BJ (cell line): Measurements from ENCODE around the gene IKBIP. TPM values are rescaled to one million over a fixed set of nuclear protein-coding genes. Genes with fewer than 3 reads are reported as not detected.
A peak's percentile ranks its signal among the peaks of the same experiment; 100 is the strongest.

ENCODE experiments used
- CTCF ChIA-PET: fragments of 350-600 bp; formaldehyde crosslinking; extraction: SDS; loops from one replicate; lab custom pipeline; 2021; ENCODE audit warnings: antibody characterized with exemption, inconsistent platforms; lab: Yijun Ruan, JAX
- POLR2A ChIA-PET: fragments of 300-600 bp; sonication (Branson Sonifier 250); formaldehyde crosslinking; extraction: SDS; loops from one replicate; lab custom pipeline; 2021; ENCODE audit warnings: antibody characterized with exemption; lab: Charles Lee
- DNase-seq: peaks from one replicate; pipeline ENCODE4 v3.0.0-alpha.2; 2011; ENCODE audit warnings: low read depth
- H3K27me3 ChIP-seq: 2 replicates; pipeline ENCODE4 v1.6.0; 2011; ENCODE audit warnings: low read length; ENCODE audit not compliant: control insufficient read depth, insufficient read depth
- H3K36me3 ChIP-seq: 2 replicates; pipeline ENCODE4 v1.5.1; 2011; ENCODE audit warnings: low read length; ENCODE audit not compliant: control insufficient read depth, insufficient read depth
- H3K4me3 ChIP-seq: 2 replicates; pipeline ENCODE4 v1.5.1; 2011; ENCODE audit warnings: low read depth, mild to moderate bottlenecking, control low read depth, low read length
- polyA minus RNA-seq: library from RNA; depleted of rRNA, polyadenylated mRNA; stranded (reverse); fragments of >200 nt; gene quantifications from 2 replicates; pipeline ENCODE4 v1.2.3, GENCODE V29; 2011; rRNA and poly(A)+ RNA removed
- polyA plus RNA-seq: library from polyadenylated mRNA; depleted of rRNA; stranded (reverse); fragments of >200 nt; gene quantifications from 2 replicates; pipeline ENCODE4 v1.2.3, GENCODE V29; 2011; rRNA removed
- TF ChIP-seq, protein P1 (sequence below): IDR thresholded peaks from 2 replicates; pipeline ENCODE4 v1.5.1; 2011; ENCODE audit warnings: low read depth, mild to moderate bottlenecking, control low read depth, inconsistent platforms, low read length, moderate library complexity; ENCODE audit not compliant: insufficient read depth

Gene IKBIP, protein sequence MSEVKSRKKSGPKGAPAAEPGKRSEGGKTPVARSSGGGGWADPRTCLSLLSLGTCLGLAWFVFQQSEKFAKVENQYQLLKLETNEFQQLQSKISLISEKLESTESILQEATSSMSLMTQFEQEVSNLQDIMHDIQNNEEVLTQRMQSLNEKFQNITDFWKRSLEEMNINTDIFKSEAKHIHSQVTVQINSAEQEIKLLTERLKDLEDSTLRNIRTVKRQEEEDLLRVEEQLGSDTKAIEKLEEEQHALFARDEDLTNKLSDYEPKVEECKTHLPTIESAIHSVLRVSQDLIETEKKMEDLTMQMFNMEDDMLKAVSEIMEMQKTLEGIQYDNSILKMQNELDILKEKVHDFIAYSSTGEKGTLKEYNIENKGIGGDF
- 30.2 and 53.2 TPM in 2 replicates for polyA plus RNA-seq
- 3.8 and 4.6 TPM in 2 replicates for polyA minus RNA-seq

DNA sequence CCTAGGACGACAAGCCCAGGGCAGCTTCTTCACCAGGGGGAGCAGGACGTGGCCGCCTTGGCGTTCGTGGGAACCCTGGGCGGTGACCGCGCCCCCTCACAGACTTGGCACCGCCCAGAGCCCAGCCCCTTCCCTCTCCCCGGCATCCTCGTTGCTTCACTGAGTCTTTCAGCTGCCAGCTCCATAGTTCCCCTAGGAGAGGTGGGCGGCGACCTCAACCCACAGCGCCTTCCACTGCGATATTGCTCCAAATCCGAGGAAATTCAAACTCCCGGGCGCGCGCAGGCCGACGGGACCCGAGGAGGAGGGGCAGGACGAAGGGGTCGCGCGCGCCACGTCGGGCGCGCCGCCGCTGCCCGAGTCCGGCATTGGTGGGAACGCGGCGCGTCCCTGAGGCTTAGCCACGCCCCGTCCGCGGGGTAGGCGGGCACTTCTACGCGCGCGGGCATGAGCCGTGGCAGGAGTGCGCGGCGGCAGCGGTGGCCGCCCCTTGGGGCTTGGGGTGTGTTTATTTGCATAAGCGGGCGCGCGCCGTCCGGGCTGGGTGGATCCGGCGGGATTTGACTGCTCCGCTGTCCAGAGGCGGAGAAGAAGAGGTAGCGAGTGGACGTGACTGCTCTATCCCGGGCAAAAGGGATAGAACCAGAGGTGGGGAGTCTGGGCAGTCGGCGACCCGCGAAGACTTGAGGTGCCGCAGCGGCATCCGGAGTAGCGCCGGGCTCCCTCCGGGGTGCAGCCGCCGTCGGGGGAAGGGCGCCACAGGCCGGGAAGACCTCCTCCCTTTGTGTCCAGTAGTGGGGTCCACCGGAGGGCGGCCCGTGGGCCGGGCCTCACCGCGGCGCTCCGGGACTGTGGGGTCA lies at the start of gene IKBIP, which contains the start of gene APAF1:
Gene IKBIP, minus strand, starts transcription at position 77 of the 860 bp plus-strand sequence. CDS start 87 bp downstream, outside the sequence.
Gene APAF1, plus strand, starts transcription at position 579 of the 860 bp plus-strand sequence. CDS start 3,070 bp downstream, outside the sequence.
- H3K36me3 ChIP-seq = no peaks in the 10 kb centered on the region; the same call in 1 of the 2 replicates
- TF ChIP-seq, protein P1, sequence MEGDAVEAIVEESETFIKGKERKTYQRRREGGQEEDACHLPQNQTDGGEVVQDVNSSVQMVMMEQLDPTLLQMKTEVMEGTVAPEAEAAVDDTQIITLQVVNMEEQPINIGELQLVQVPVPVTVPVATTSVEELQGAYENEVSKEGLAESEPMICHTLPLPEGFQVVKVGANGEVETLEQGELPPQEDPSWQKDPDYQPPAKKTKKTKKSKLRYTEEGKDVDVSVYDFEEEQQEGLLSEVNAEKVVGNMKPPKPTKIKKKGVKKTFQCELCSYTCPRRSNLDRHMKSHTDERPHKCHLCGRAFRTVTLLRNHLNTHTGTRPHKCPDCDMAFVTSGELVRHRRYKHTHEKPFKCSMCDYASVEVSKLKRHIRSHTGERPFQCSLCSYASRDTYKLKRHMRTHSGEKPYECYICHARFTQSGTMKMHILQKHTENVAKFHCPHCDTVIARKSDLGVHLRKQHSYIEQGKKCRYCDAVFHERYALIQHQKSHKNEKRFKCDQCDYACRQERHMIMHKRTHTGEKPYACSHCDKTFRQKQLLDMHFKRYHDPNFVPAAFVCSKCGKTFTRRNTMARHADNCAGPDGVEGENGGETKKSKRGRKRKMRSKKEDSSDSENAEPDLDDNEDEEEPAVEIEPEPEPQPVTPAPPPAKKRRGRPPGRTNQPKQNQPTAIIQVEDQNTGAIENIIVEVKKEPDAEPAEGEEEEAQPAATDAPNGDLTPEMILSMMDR = peak; percentile 31
- H3K4me3 ChIP-seq = peak within 1 kb of the TSS; percentile 99
- ChIA-PET CTCF (interaction anchor here (0.9 to 1.5 kb wide), 3 partner anchors 9 to 78 kb away, joined by 3 to 4 read pairs (median 3); partner anchors contain the start of gene SLC25A3), POLR2A (interaction anchor here (0.6 to 1.2 kb wide), 5 partner anchors 10 to 101 kb away, joined by 3 to 16 read pairs (median 4); no protein-coding TSS in a partner anchor)
- no peaks in the 10 kb centered on the region for H3K27me3 ChIP-seq
- peak; percentile 76 for DNase-seq

DNA sequence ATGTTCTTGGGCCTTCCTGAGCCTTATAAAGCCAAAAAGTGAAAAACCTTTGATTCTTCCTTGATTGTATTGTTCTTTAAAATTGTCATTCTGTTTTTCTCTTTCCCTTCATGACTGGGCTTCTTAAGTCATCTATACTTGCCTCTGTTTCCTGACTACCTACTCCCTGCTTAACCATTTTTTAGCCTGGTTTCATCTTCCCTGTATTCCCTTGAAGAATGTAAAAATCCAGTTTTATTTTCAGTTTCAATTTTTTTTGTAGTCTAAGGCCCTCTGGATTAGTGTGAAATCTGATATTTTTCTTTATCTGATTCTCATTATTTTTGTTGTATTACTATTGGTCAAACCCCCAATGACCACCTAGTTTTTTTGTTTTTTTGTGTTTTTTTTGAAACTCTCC lies 46.8 kb upstream of the IKBIP start:
- POLR2A ChIA-PET = no interaction called here
- peaks cover 7% of the 10 kb centered on the region for H3K36me3 ChIP-seq
- TF ChIP-seq, protein P1 = no peak
- no peak overlapping the region for H3K4me3 ChIP-seq
- no peaks in the 10 kb centered on the region for H3K27me3 ChIP-seq
- CTCF ChIA-PET = interaction anchor here (1.1 to 1.8 kb wide), 2 partner anchors 248 to 308 kb away, joined by 3 to 5 read pairs; no protein-coding TSS in a partner anchor
- no peak for DNase-seq

GRCh38 chr12:98686603-98687002 lies 42.0 kb upstream of the IKBIP start:
- Histone ChIP-seq H3K4me3 (no peak overlapping the region), H3K36me3 (peaks cover 8% of the 10 kb centered on the region), H3K27me3 (no peaks in the 10 kb centered on the region)
- POLR2A ChIA-PET = interaction anchor here (0.6 kb wide), 1 partner anchor 55 kb away, joined by 16 read pairs; no protein-coding TSS in a partner anchor
- TF ChIP-seq, protein P1 = no peak
- CTCF ChIA-PET = no interaction called here
- no peak for DNase-seq

- CTCF ChIA-PET = interaction anchor here (1.0 to 1.6 kb wide), 2 partner anchors 15 to 30 kb away, joined by 4 to 5 read pairs; no protein-coding TSS in a partner anchor
- TF ChIP-seq, protein P1 = no peak
- no peak for DNase-seq
- Histone ChIP-seq H3K36me3 (peaks cover 8% of the 10 kb centered on the region), H3K4me3 (no peak overlapping the region), H3K27me3 (no peaks in the 10 kb centered on the region)
- POLR2A ChIA-PET = no interaction called here
Measured at GRCh38 chr12:98684199-98684598, 39.6 kb upstream of the IKBIP start.
